ENCODE results near the gene AKNA.

AKNA gene

DNA sequence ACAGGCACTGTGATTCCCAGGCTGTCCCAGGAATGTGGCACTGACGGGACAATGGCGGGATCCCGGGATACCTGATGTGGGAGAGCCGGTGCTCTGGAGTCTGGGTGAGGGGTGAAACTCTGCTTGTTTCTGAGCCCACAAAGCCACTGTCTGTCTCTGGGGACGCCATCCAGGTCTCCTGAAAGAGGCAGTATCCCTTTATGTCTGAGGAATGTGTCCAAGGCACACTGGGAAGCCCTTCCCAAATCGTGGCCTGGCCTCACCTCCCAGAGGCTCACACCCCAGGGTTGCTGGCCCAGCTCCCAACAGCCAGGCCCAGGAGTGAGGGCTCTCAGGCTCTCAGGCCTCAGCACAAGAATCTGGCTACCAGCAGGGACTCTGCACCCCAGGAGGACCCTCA, 31.0 kb downstream of the AKNA start:
- no peak for DNase-seq (ENCODE audit: low spot score)

DNA sequence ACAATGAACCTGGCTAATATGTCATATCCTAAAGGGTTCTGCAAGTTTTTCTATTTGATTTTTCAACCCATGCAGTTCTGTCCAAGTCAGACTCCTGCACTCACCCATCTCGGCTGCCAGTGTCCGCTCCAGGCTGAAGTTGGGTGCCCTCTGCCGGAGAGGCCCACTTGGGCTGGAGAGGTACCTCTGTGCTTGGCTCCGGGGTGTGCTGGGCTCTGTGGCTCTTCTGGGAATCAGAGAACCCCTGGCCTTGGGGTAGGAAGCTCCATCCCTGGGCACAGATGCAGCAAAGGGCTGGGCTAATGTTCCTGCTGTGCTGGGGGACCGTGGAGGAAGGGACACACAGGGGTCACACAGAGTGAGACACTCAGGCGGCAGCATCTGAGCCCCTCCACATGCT, 32.0 kb downstream of the AKNA start:
- no peak for DNase-seq (ENCODE audit: low spot score)

DNA sequence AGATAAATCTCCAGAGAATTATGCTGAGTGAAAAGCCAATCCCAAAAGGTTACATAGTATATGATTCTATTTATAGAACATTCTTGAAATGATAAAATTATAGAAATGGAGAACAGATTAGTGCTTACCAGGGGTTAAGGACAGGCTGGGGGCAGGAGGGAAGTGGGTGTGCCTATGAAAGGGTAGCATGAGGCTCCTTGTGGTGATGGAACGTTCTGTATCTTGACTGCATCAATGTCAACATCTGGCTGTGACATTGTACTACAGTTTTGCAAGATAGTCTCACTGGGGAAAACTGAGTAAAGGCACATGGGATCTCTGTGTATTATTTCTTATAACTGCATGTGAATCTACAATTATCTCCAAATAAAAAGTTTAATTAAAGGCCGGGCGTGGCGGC, 35.9 kb downstream of the AKNA start:
- no peak for DNase-seq (ENCODE audit: low spot score)

DNA sequence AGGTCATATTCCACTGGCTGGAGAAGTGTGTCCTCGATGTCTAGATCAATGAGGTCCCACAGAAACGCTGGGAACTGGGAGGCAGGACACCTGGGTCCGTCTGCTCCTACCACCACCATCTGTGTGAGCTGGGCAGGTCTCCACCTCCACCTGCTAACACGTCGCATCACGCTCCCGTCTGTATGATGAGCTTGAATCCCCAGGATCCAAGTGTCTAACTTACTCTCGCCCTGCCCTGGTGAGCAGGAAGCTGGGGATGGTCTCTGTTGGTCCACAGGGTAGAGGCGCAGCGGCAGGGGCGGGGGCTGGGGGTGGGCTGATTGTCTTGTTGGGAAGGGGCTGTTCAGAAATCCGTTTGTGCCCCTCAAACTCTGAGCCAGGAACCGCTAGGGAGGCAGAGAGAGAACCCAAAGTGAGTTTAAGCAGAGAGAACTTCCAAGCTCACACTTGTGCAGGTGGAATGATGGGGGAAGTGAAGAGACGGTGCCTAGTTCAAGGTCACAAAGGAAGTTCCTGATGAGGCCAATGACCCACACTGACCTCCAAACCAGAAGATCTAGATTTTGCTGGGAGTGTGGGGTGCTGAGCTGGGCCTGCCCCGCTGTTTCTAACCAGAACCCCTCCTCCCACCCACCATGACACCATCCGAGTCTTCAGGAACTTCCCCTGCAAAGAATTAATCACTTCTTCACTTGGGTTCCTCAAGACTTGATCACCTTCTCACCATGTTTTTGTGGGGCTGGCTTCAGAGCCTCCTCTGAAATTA, 37.0 kb downstream of the AKNA start:
- DNase-seq (ENCODE audit: low spot score): no peak

DNA sequence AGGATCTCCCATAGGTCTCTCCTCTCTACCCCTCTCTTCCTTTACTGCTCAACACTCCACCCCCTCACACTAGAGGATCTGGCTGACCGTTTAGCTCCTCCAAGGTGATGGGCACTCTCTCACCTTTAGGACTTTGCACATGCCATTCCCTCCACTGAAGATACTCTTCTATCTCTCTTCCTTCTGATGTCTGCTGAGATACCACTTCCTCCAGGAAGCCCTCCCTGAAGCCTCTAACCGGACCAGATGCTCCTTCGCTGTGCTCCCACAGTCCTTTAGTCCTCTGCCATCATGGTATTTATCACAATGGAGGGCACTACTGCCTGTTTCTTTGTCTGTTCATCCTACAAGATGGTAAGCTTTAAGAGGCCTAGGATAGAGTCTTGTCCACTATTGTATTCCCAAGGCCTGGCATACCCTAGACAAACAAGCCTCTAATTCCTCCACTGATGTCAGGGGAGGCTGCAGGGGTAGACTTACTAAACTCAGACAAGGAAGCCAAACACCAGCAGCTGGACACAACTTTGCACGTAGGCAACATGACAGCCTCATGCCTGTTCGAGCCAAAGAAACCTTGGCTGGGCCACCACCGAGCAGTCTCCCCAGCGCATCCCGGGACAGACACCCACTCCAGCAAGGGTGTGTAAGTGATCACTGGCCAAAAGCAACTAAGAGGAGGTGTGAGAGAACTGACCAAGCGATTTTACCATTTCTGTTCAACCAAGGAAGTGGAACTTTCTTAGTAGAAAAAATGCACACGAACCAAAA, 37.9 kb downstream of the AKNA start:
- no peak for DNase-seq (ENCODE audit: low spot score)

DNA sequence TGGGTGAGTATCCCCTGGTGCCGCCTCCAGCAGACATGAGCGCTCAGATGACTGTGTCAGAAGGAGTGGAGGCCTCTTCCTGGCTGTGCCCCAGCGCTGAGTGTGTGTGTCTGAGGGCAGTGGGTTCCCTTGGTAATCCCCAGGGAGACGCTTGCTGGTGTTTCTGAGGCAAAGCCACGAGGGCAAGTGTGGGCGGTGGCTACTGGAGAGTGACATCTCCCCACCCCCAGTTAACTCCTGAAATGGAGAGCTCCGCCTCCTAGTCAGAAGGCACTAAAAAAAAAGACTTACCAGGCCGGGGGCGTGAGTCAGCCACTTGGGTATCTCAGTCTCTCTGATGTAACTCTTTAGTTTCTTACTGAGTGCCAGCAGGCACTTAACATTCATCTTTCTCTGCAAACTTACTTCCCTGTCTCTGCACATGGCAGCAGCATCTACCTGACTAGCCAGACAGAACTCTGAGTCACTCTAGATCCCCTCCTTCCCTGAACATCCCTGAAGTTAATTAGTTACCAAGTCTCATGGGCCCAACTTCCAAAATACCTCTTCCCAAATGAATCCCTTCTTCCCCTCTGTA, 38.8 kb downstream of the AKNA start:
- peak; percentile 90 for DNase-seq (ENCODE audit: low spot score)

DNA sequence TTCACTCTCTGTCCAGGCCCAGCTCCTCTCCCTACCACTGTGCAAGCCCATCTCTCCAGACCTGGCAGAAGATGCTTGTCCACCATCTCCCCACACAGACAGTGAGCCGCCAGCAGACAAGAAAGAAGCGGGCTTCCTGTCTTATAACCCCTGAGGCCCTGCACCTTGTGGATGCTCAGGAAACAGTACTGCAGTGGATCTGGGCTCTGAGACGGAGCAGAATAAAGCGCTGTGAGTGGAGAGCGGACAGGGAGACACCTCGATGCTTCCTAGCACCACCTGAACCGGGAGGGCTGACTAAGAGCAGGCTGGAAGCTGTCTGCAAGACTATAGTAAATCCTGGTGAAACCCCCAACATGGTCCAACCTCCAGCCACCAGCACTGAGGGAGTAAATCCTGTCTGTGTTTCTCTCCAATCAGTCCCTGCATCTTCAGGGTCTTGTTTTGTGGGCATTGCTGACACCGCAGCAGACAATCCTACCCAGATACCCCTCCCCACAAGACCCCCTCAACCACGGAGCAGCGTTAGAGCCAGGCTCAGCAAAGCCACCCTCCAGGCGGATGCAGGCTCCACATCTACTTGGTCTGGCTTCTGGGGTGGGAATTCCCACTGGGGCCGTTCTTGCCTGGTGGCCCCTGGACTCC, 39.4 kb downstream of the AKNA start:
- no peak for DNase-seq (ENCODE audit: low spot score)

DNA sequence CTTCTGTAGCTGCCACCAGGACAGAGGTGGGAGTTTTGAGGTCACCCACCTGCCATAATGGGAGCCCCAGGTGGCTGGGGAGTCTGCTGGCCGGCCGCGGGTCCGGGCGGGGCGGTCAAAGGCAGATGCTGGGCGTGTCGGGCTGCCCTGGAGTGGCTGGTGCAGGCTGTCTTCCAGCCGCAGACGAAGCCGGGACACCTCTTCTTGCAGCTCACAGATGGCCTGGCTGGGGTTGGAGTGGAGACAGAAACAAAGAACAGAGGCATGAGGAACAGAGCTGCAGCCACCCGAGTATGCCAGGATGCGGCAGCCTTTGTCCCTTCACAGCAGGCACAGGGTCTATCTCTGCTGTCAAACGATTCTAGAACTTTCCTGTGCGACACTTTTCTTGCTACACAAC, 40.1 kb downstream of the AKNA start:
- DNase-seq (ENCODE audit: low spot score): no peak

DNA sequence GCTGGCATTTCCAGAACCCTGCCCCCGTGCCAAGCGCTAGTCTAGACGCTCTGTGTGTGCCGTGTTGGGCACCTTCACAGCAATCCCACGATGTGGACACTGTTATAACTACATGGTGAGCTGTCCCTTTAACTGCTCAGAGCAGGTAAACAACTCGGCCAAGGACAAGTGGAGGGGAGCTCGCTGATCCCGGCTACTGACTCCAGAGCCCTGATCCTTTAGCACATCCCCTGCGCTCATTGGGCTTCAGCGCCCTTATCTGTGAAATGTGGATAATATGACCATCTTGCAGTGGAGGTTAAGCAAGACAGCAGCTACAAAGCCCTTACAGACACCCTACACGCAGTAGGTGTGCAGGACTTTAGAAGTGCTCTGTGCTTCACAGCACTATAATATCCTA, 41.6 kb downstream of the AKNA start:
- DNase-seq (ENCODE audit: low spot score): no peak

DNA sequence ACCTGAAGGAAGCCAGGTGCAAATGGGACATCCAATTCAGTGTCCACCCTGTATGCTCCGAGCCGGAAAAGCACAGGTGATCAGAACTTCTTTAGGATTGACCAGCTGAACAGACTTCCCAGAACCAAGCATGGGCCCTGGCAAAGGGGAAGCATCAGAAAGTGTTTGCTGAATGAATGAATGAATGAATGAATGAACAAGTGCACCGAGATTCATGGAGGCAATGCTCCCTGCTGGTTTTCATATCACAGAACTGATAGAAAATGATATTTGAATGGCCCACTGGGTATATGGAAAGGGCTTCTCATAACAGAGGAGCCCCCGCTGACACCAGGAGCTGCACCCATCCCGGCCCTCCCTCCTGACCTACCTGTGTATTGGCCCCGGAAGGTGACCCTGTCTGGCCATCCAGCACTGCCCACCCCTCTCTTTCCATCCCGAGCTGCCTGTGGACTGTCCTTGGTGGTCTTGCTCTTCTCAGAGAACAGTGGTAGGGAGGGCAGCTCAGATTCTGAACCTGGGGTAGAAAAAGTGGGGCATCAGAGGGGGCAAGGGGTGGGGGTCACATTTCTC, 42.2 kb downstream of the AKNA start:
- DNase-seq (ENCODE audit: low spot score): no peak

DNA sequence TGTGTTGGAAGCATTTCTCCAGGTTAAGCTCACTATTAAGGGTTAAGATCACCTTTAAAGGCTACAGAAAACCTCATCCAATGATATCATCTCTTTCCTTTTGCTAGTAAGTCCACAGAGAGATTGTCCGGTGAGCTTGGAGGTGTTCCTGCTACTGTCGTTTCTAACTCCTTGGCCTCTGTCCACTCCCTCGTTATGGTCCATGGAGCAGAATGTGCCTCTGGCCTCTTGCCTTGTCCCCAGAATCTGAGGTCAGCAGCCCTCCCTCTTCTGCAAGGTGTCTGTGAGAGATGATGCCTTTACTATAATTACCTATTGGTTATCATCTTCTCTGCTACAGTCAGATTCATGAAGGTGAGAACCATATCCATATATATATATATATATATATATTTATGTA, 43.1 kb downstream of the AKNA start:
- DNase-seq (ENCODE audit: low spot score): no peak

DNA sequence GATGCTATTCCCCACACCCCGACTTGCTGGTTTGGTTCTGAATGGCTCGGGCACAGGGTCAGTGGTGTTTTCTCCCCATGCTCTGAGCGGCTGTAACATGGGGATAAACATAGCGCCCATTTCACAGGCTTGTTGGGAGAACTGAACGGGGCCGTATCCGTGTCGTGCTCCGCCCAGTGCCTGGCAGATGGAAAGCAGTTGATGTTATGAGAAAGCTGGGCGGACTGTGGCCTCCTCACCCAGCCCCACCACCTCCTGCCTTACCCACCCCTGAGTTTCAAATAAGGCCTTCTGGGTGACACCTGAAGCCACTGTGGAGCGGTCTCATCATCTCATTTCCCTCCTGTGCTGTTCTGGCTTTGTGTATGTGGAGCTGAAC, 43.6 kb downstream of the AKNA start:
- no peak for DNase-seq (ENCODE audit: low spot score)

DNA sequence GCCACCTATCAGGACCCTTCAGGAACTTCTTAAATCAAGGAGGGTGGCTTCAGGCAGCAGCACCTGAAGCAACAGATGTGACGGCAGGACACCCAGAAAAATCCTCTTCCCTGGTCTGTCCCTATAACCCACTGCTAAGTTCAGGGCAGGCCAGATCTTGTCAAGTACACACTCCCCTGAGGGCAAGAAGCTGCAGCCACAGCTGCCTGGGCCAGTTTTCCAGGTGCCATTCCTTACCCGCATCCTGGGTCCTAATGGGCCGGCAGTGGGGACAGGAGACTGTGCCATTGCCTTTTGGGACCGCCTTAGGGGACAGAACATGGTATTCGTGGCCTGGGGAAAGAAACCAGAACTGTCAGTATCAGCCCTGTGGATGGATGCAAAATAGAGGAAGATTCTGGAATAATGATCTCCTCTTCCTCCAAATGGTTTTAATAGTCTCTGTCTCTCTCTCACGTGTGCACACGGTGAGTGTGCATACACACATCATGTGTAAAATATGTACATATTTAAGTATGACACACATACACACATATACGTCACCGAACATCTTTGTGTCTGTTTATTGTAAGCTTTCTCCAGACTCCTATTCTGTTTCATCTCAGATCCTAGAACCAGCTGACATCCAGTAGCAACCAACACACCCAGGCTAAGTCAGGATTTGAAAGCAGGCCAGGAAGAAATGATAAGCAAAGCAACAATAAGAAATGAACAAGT, 44.2 kb downstream of the AKNA start:
- DNase-seq (ENCODE audit: low spot score): no peak

DNA sequence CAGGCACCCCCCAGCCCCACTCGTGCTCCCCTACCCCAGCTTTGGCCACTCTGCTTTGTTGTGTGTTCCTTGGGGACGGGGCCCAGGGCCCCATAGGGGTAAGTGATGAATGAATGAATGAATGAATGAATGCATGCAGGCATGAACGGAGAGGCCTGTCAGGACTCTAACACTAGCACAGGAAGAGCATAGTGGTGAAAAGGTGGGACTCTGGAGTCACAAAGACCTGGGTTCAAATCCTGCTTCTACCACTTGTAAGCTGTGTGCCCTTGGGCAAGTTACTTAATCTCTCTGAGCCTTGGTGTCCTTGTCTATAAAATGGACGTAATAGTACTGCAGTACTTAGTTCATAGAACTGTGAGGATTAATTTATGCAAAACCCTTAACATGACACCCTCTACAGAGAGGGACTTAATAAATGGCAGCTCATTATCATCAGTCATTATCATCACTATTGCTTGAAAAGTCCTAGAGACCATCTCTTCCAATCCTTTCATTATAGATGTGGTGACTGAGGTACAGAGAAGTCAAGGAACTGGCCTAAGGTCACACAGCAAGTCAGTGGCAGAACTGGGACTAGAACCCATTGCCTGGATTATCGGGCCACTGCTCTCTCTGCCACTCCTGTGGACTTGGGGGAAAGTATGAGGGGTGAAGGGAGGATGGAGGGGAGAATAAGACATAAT, 44.9 kb downstream of the AKNA start:
- no peak for DNase-seq (ENCODE audit: low spot score)

DNA sequence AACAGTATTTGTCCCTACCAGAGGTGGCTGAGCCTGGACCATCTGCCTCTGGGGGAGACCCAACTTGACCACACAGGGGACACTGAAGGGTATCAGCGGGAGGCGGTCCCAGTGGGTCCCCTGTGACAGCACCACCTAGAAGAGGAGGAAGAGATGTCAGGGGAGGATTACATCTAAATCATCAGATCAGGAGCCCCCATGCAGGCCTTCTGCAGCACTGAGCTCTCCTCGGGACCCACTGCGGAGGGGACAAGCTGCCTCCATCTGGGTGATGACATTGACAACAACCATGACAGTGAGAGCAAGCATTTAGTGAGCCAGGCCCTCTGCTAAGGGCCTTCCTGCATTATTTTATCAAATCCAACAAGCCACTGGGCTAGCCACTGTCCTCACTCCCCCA, 45.8 kb downstream of the AKNA start:
- DNase-seq (ENCODE audit: low spot score): no peak

DNA sequence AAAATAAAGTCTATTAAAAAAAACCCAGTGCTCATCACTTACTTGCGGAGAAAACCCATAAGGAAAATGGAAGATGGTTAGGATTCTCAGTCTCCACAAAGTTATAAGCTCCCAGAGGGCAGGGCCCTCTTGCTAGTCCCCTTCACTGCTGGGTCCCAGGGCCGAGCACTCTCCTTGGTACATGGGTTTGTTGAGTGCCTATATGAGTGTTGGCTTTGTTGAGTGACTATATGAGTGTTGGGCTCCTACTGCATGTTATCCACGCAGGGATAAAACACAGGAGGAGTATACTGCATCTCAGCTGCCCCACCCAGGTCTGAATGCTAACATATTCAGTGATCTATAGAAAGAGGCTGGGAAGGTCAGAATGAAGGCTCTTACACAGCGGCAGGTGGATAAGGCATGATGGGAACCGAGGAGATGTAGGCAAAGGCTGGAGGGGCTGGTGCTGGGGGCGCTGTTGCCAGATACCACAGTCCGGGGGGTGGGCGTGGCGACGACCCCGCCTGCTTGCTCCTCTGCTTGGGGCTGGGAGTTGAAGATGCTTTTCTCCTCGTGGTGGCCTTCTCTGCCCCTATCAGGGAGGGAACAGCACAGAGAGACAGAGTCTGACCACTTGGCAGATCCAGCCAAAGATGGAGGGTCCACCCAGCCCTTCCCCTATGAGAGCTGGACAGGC, 46.5 kb downstream of the AKNA start:
- DNase-seq (ENCODE audit: low spot score): no peak

DNA sequence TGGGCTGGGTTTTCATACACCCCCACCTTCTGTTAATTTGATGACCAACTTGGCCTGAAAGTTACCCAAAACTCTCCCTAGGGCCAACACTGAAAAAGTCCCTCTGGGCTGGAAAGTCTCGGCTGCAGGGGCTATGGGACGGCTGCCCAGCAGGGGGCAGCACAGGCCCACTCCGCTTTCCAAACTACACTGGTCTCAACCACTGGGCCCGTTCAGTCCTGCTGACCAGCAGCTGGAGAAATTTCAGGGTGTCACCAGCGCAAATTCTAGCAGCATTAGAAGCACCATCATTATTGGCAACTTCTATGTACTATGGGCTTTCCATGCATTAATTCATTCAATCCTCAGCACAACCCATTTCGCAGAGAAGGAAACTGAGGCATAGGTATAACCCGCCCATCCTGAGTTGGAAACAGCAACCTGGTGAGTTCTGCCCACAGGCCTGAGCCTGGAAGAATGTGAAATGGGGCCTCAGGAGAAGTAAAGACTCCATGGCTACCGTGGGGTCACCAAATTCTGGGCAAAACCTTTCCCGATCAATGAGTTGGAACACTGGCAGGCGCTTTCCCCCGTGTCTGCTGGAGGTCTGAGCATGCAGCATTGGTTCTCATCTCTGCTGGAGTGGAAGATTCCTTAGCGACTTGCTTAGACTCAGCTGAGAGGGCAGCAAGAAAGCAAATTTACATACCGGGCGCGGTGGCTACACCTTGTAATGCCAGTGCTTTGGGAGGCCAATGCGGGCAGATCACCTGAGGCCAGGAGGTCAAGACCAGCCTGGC, 48.5 kb downstream of the AKNA start:
- peak; percentile 49 for DNase-seq (ENCODE audit: low spot score)

DNA sequence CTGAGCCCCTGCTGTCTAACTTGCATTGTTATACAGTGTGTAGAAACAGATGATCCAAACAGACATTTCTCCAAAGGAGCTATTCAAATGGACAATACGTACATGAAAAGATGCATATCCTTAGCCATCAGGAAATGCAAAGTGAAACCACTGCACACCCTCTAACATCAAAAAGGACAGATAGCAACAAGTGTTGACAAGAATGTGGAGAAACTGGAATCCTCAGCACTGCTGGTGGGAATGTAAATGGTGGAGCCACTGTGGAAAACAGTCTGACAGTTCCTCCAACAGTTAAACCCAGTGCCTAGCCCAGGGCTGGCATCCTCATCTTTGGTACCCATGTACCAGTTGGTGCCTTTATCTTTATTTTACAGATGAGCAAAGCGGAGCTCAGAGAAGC, 49.6 kb downstream of the AKNA start:
- DNase-seq (ENCODE audit: low spot score): no peak

DNA sequence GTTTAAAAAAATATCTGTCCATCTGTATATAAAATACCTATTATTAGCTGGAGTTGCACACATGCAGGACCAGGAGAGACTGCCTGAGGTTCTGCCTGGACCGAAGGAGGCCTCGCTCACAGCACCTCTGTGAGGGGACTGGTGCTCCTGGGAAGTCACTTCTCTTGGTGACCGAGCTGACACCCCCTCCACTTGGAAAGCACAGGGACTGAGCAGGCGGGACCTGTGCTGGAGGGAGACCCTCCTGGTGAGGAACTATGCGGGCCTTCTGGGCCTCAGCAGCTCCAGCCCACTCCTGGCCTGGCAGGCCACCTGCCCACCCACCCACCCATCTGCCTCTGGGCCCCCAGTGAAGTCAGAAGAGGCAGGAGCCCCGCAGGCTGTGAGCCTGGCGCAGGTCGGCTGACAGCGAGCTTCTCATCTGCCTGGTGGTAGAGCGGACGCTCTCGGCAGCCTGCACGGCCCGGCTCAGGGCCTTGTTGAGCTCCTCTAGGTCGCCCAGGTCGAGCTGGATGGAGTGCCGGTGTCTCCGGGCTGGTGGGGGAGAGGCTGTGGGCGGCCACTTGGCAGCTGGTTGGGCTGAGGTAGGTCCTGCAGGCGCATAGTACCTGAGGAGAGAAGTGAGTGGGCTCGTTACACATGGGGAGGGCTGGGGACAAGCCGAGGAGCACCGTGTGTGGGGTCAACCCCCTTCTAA, 50.9 kb downstream of the AKNA start:
- DNase-seq (ENCODE audit: low spot score): no peak

All from activated CD4-positive, alpha-beta T cell treated with anti-CD3 and anti-CD28 coated beads, Interleukin-2, Interleukin-4, amounts not matched to agents 100 ng/mL and 50 ng/mL, durations not matched to agents 16 hours and 8 hours (primary cell).